Fibroblast of villous mesenchyme (primary cell): Measurements from ENCODE around the gene ARSA. TPM values are rescaled to one million over a fixed set of nuclear protein-coding genes. Genes with fewer than 3 reads are reported as not detected.
A peak's percentile ranks its signal among the peaks of the same experiment; 100 is the strongest.
"Not testable (repeated sequence)": the region's sequence is repeated elsewhere in the genome, so short reads cannot be mapped to it uniquely, and the experiment has no call there.

ENCODE experiments used
- DNase-seq: peaks from one replicate; pipeline ENCODE4 v3.0.0-alpha.2; 2010; ENCODE audit warnings: low read depth
- H3K4me3 ChIP-seq: 2 replicates; pipeline ENCODE4 v1.5.1; 2011; ENCODE audit warnings: low read depth, mild to moderate bottlenecking, low read length
- CTCF ChIP-seq: IDR thresholded peaks from 2 replicates; pipeline ENCODE4 v1.5.1; 2012; ENCODE audit warnings: low read depth, mild to moderate bottlenecking, low read length; ENCODE audit not compliant: insufficient read depth
- total RNA-seq: library from RNA; depleted of rRNA; stranded (reverse); fragments of >200 nt; gene quantifications from 2 replicates; pipeline ENCODE4 v1.2.3, GENCODE V29; 2012

Gene ARSA
- total RNA-seq, 1 donor, result 9.9 TPM

- no peak overlapping the region for H3K4me3 ChIP-seq
- no peak for TF ChIP-seq CTCF
- DNase-seq, result no peak
These were observed 25.3 kb upstream of the ARSA start for GRCh38 chr22:50653256-50653655.

- not testable (repeated sequence) for H3K4me3 ChIP-seq, DNase-seq
These were observed 15.8 kb upstream of the ARSA start for GRCh38 chr22:50643821-50644101.

- not testable (repeated sequence) for DNase-seq, H3K4me3 ChIP-seq
These were observed 15.3 kb upstream of the ARSA start for GRCh38 chr22:50643021-50643820.

- peak; percentile 73 for DNase-seq
- peak; percentile 40 for TF ChIP-seq CTCF
- no peak overlapping the region for H3K4me3 ChIP-seq
These were observed 14.0 kb upstream of the ARSA start for GRCh38 chr22:50641696-50642607.

GRCh38 chr22:50640857-50641647 lies 13.1 kb upstream of the ARSA start:
- no peak overlapping the region for H3K4me3 ChIP-seq
- DNase-seq, result no peak
- TF ChIP-seq CTCF, result no peak

GRCh38 chr22:50640296-50640695 lies 12.3 kb upstream of the ARSA start:
- not testable (repeated sequence) for DNase-seq, H3K4me3 ChIP-seq

GRCh38 chr22:50635591-50635990 lies 7.6 kb upstream of the ARSA start:
- TF ChIP-seq CTCF, result no peak
- DNase-seq, result no peak
- H3K4me3 ChIP-seq, result no peak overlapping the region

- DNase-seq, result no peak
- no peak for TF ChIP-seq CTCF
- H3K4me3 ChIP-seq, result no peak overlapping the region
These were observed 5.8 kb upstream of the ARSA start for GRCh38 chr22:50633771-50634170.
